Measurements from ENCODE around the gene CORO7.

- TF ChIP-seq POLR2AphosphoS5 (IDR thresholded peaks at IDR 0.05; ENCODE audit: low read depth, low read length) (no peak), CHD2 (IDR thresholded peaks at IDR 0.05; ENCODE audit: low read length, partially characterized antibody) (no peak), FOXM1 (IDR thresholded peaks at IDR 0.05; ENCODE audit: low read depth) (no peak), FOXJ3 (CRISPR knock-in tag; IDR thresholded peaks at IDR 0.05) (no peak), EZH2phosphoT487 (IDR thresholded peaks at IDR 0.05; ENCODE audit: borderline replicate concordance, low read depth) (no peak), YY1 (IDR thresholded peaks at IDR 0.05; ENCODE audit: low read depth) (no peak), CTCF (IDR thresholded peaks at IDR 0.05) (no peak), SMC3 (IDR thresholded peaks at IDR 0.05; ENCODE audit: low read depth, low read length) (no peak), SIN3A (IDR thresholded peaks at IDR 0.05; ENCODE audit: borderline replicate concordance, low read depth, low read length) (no peak)
Measured at GRCh38 chr16:4454623-4455022, 38.2 kb upstream of the CORO7 start.

All from SK-N-SH (cell line).